Tibial nerve (tissue), 4 donors: ENCODE data around the gene NHEJ1. TPM values are rescaled to one million over a fixed set of nuclear protein-coding genes. Genes with fewer than 3 reads are reported as not detected.

ENCODE experiments used
- DNase-seq, 2 donors: peaks; one replicate each; pipeline ENCODE4 v3.0.0-alpha.2; 2019; ENCODE audit warnings: low spot score in 2 of 2
- H3K27ac ChIP-seq, 4 donors: fragments of 200-600 bp; sonication (generic) in 3 of 4; one replicate each; pipeline ENCODE4 v1.5.1; 2017 to 2019; ENCODE audit warnings: mild to moderate bottlenecking in 1 of 4
- H3K27me3 ChIP-seq, 2 donors: fragments of 200-600 bp; sonication (generic) in 1 of 2; one replicate each; pipeline versions ENCODE4 v1.5.1 to v1.6.0; 2017 to 2019
- H3K36me3 ChIP-seq, 3 donors: fragments of 200-600 bp; sonication (generic); one replicate each; pipeline ENCODE4 v1.5.1; 2018 to 2019
- H3K4me1 ChIP-seq, 4 donors: fragments of 200-600 bp; sonication (generic) in 3 of 4; one replicate each; pipeline ENCODE4 v1.5.1; 2017 to 2019
- H3K4me3 ChIP-seq, 4 donors: fragments of 200-600 bp; sonication (generic) in 3 of 4; one replicate each; pipeline ENCODE4 v1.5.1; 2017 to 2019; ENCODE audit warnings: mild to moderate bottlenecking in 1 of 4, moderate library complexity in 1 of 4
- H3K9me3 ChIP-seq, 4 donors: fragments of 200-600 bp; sonication (generic) in 3 of 4; one replicate each; pipeline ENCODE4 v1.5.1; 2017 to 2019
- CTCF ChIP-seq, 5 experiments: fragments of 200-600 bp in 3 of 5; fragments of 450-650 bp in 2 of 5; sonication (generic) in 3 of 5; IDR thresholded peaks; one replicate each; pipeline ENCODE4 v1.5.1; 2016 to 2019; ENCODE audit warnings: antibody characterized with exemption in 5 of 5, mild to moderate bottlenecking in 3 of 5, moderate library complexity in 2 of 5
- EP300 ChIP-seq, 2 donors: sonication (generic); formaldehyde crosslinking; IDR thresholded peaks; one replicate each; pipeline ENCODE4 v1.6.1; 2017; ENCODE audit warnings: antibody characterized with exemption in 2 of 2, mild to moderate bottlenecking in 1 of 2
- POLR2A ChIP-seq, 2 donors: fragments of 450-650 bp; IDR thresholded peaks; one replicate each; pipeline ENCODE4 v1.6.1; 2017; ENCODE audit warnings: antibody characterized with exemption in 2 of 2, mild to moderate bottlenecking in 2 of 2, moderate library complexity in 2 of 2
- WGBS, 2 donors: methylation state at CpG; one replicate each; pipeline ENCODE4 v1.1.5; 2018; 5-methylcytosine and 5-hydroxymethylcytosine counted together
- total RNA-seq, 4 donors: library from RNA; depleted of rRNA; stranded (reverse); fragments of >200 nt; gene quantifications; one replicate each; pipeline ENCODE4 v1.1.0, GENCODE V29; 2016

Gene NHEJ1
- total RNA-seq, 4 donors from 2014 or later = 12.9 to 27.4 (median 17.6) TPM

DNA sequence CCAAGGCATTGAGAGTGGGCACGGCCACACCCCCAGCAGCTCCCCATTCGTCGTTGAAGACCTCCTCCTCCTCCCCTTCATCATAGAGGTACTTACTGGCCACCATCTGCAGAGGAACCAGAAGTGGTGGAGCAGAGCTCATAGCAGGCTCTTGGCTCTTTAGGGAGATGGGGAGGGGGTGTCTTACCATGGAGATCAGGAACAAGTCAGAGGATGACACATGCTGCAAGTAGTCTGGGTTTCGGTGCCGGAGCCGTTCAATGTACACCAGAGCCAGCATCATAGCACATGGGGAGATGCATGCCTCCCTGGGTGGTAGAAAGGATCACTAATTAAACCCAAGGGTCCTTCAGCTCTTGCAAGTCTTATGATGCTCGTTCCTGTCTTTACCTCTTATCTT, 14.2 kb upstream of the NHEJ1 start:
- no peak for DNase-seq
- peak overlapping the region in 1 of 4 donors; percentile 98 for H3K27ac ChIP-seq
- peaks cover 3 to 51% (median 32%) of the 10 kb centered on the region in 4 donors for H3K4me1 ChIP-seq
- no peaks in the 10 kb centered on the region for H3K27me3 ChIP-seq
- no peak for TF ChIP-seq CTCF (IDR thresholded peaks at IDR 0.05)
- no peak for TF ChIP-seq EP300 (IDR thresholded peaks at IDR 0.05)
- no peak for TF ChIP-seq POLR2A (IDR thresholded peaks at IDR 0.05)
- peaks cover 0 to 38% (median 19%) of the 10 kb centered on the region in 3 donors for H3K36me3 ChIP-seq
- H3K4me3 ChIP-seq = no peak overlapping the region
- H3K9me3 ChIP-seq = no peaks in the 10 kb centered on the region
- 85% methylated on average over 7 of the region's 7 CpGs for WGBS, 2 donors

DNA sequence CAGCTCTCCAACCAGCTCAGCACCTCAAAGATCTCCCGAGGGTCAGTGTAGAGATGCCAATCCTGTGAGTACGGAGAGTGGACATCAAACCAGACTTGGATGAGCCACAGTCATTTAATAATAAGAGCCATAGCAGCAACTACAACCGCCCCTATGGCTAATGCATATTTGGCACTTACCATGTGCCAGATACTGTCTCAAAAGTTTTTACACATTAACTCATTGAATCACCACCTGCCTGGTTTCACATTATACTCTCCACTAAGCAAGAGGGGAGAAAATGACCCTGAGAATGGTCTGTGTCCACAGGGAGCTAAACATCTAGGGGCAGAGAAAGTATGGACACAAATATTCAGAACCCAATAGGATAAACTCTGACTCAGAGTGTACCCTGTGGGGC, 13.5 kb upstream of the NHEJ1 start:
- H3K27ac ChIP-seq = no peak overlapping the region
- H3K27me3 ChIP-seq = no peaks in the 10 kb centered on the region
- WGBS, 2 donors = 91 to 95% methylated on average over 3 of the region's 3 CpGs
- no peaks in the 10 kb centered on the region for H3K9me3 ChIP-seq
- H3K36me3 ChIP-seq = peaks cover 0 to 35% (median 19%) of the 10 kb centered on the region in 3 donors
- DNase-seq = no peak
- TF ChIP-seq CTCF (IDR thresholded peaks at IDR 0.05) (no peak), POLR2A (IDR thresholded peaks at IDR 0.05) (no peak)
- peaks cover 3 to 44% (median 27%) of the 10 kb centered on the region in 4 donors for H3K4me1 ChIP-seq
- H3K4me3 ChIP-seq = no peak overlapping the region

DNA sequence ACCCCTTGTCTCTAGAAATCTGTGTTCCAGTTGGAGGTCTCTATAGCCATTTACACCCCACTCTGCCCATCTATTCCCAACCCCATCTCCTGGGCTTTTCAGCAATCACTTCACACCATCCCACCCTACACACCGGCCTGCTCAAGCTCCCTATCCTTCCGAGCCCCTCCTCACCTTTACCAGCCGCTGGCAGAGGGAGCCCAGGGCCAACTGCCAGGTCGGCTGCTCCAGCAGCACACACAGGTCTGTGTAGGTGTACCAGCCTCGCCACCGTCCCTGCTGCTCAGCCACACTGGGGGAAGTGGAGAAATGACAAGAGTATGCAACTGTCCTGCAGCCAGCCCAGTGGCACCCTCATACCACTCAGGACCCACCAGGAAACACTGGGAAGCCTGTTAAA, 12.6 kb upstream of the NHEJ1 start:
- 88 to 89% methylated on average over 6 of the region's 6 CpGs for WGBS, 2 donors
- peaks cover 3 to 38% (median 21%) of the 10 kb centered on the region in 4 donors for H3K4me1 ChIP-seq
- no peaks in the 10 kb centered on the region for H3K9me3 ChIP-seq
- H3K4me3 ChIP-seq = no peak overlapping the region
- no peaks in the 10 kb centered on the region for H3K27me3 ChIP-seq
- TF ChIP-seq EP300 (IDR thresholded peaks at IDR 0.05) = no peak
- H3K36me3 ChIP-seq = peaks cover 0 to 35% (median 19%) of the 10 kb centered on the region in 3 donors
- H3K27ac ChIP-seq = no peak overlapping the region
- no peak for DNase-seq

GRCh38 chr2:219172231-219173154, 11.9 kb upstream of the NHEJ1 start:
- Histone ChIP-seq H3K9me3 (no peaks in the 10 kb centered on the region), H3K36me3 (peaks cover 0 to 35% (median 19%) of the 10 kb centered on the region in 3 donors), H3K27ac (peak overlapping the region in 3 of 4 donors; percentile 50 to 94 (median 84)), H3K4me3 (no peak overlapping the region), H3K27me3 (no peaks in the 10 kb centered on the region), H3K4me1 (peaks cover 3 to 38% (median 21%) of the 10 kb centered on the region in 4 donors)
- DNase-seq = no peak
- 85 to 88% methylated on average over 16 of the region's 16 CpGs for WGBS, 2 donors
- no peak for TF ChIP-seq EP300 (IDR thresholded peaks at IDR 0.05)
- no peak for TF ChIP-seq CTCF (IDR thresholded peaks at IDR 0.05)
- no peak for TF ChIP-seq POLR2A (IDR thresholded peaks at IDR 0.05)

- H3K27me3 ChIP-seq = no peaks in the 10 kb centered on the region
- H3K27ac ChIP-seq = peak overlapping the region; percentile 50 to 94 (median 74)
- DNase-seq = peak; percentile 59 to 76
- no peak overlapping the region for H3K4me3 ChIP-seq
- peaks cover 3 to 38% (median 21%) of the 10 kb centered on the region in 4 donors for H3K4me1 ChIP-seq
- no peaks in the 10 kb centered on the region for H3K9me3 ChIP-seq
- H3K36me3 ChIP-seq = peaks cover 0 to 35% (median 19%) of the 10 kb centered on the region in 3 donors
- peak; percentile 61 to 77 (median 72) for TF ChIP-seq CTCF (IDR thresholded peaks at IDR 0.05)
- TF ChIP-seq POLR2A (IDR thresholded peaks at IDR 0.05) = peak in 1 of 2 donors; percentile 35
- peak; percentile 70 to 78 for TF ChIP-seq EP300 (IDR thresholded peaks at IDR 0.05)
- 21 to 24% methylated on average over 5 to 6 of the region's 6 CpGs for WGBS, 2 donors
These were observed 10.6 kb upstream of the NHEJ1 start for GRCh38 chr2:219171231-219171651.
